A549 treated with AZD9567 at 1 μM for 4 hours (cell line): Measurements from ENCODE around the gene ARMC3. TPM values are rescaled to one million over a fixed set of nuclear protein-coding genes. Genes with fewer than 3 reads are reported as not detected.

Experiments used
- total RNA-seq: library from RNA; stranded (reverse); fragments of 200-300 nt; extraction: Qiagen RNA extraction; gene quantifications from 5 replicates; pipeline ENCODE4 v1.2.3, GENCODE V29; 2022; ENCODE audit not compliant: insufficient read depth

Gene ARMC3, protein sequence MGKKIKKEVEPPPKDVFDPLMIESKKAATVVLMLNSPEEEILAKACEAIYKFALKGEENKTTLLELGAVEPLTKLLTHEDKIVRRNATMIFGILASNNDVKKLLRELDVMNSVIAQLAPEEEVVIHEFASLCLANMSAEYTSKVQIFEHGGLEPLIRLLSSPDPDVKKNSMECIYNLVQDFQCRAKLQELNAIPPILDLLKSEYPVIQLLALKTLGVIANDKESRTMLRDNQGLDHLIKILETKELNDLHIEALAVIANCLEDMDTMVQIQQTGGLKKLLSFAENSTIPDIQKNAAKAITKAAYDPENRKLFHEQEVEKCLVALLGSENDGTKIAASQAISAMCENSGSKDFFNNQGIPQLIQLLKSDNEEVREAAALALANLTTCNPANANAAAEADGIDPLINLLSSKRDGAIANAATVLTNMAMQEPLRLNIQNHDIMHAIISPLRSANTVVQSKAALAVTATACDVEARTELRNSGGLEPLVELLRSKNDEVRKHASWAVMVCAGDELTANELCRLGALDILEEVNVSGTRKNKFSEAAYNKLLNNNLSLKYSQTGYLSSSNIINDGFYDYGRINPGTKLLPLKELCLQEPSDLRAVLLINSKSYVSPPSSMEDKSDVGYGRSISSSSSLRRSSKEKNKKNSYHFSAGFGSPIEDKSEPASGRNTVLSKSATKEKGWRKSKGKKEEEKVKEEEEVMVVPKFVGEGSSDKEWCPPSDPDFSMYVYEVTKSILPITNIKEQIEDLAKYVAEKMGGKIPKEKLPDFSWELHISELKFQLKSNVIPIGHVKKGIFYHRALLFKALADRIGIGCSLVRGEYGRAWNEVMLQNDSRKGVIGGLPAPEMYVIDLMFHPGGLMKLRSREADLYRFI
- total RNA-seq = 0.49 to 0.64 TPM (median 0.59 TPM) in 4 of 5 replicates, not detected in the other

DNA sequence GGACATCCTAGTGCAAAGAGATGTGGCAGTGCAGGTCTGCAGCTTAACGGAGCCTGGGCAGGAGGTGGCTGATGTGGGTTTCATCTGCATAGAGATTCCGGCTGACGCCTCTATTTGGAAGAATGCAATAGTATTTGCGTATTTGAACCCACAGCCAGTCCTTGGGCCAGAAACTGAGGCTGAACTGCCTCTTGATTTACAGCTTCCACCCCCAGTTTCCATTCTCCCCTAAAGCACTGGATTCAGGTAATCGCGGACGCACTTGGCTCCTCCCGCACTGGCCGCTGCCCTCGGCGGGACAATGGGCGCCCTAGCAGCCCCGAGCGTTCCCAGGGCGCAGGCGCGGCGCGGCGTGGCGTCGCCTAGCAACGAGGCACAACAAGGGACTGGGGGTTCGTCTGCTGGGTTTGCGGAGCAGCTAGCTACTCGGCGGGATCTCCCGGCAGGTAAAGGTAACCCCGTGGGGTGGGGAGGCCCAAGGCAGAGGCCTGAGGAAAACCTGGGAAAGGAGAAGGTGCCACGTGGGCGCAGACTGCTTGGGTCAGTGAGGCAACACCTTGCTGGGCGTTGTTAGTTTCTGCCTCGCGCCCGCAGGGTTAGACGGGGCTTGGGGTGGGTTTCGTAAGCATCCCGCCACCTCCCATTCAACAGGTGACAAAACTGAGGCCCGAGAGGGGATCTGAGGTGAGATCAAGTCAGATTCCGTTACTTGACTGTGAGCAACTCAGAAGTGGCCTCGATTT lies at the start of gene ARMC3:
ARMC3 (plus strand) TSS at position 393 of the 743 bp plus-strand sequence. CDS start 3,944 bp downstream, outside the sequence.

Other genes with a start within 250 kb of the ARMC3 start
- 18.4 to 27.9 TPM (median 22.0 TPM) in 5 replicates for gene PIP4K2A, start 213.5 kb upstream of the ARMC3 start, total RNA-seq
- 9.0 to 19.0 TPM (median 17.7 TPM) in 5 replicates for gene MSRB2, start 167.5 kb downstream of the ARMC3 start, total RNA-seq